NOMO-1 treated with dmso at 0.1 percent for 144 hours (cell line): Measurements from ENCODE around the gene ARID1B.

ENCODE experiments used
- DNase-seq: peaks from one replicate; lab custom pipeline; 2025; ENCODE audit not compliant: unreplicated experiment; lab: John Stamatoyannopoulos, UW

Gene ARID1B

GRCh38 chr6:157253017-157253416 lies 475.8 kb downstream of the ARID1B start:
- no peak for DNase-seq

GRCh38 chr6:157253699-157254098 lies 476.5 kb downstream of the ARID1B start:
- no peak for DNase-seq

GRCh38 chr6:157254538-157254937 lies 477.4 kb downstream of the ARID1B start:
- no peak for DNase-seq

GRCh38 chr6:157255079-157255478 lies 477.9 kb downstream of the ARID1B start:
- no peak for DNase-seq

- DNase-seq: no peak
These were observed 481.7 kb downstream of the ARID1B start for GRCh38 chr6:157258878-157259277.

GRCh38 chr6:157259443-157259842 lies 482.3 kb downstream of the ARID1B start:
- DNase-seq: no peak
